Loucy (cell line): ENCODE measurements around the gene DNAJB13.

Experiments used
- H2AFZ ChIP-seq: fragments of 200-600 bp; sonication (generic); 2 replicates; pipeline ENCODE4 v1.6.0; 2016; ENCODE audit warnings: antibody characterized with exemption, mild to moderate bottlenecking, low read length, moderate library complexity
- H3F3A ChIP-seq: fragments of 200-600 bp; 2 replicates; pipeline ENCODE4 v1.6.0; 2016; ENCODE audit warnings: antibody characterized with exemption, low read depth, mild to moderate bottlenecking
- H3K27me3 ChIP-seq: fragments of 200-600 bp; sonication (generic); 2 replicates; pipeline ENCODE4 v1.6.1; 2014; ENCODE audit warnings: low read length, mild to moderate bottlenecking; ENCODE audit not compliant: insufficient read depth, poor library complexity, severe bottlenecking
- H3K36me3 ChIP-seq: fragments of 200-600 bp; sonication (generic); 2 replicates; pipeline ENCODE4 v1.6.1; 2016; ENCODE audit warnings: low read length; ENCODE audit not compliant: insufficient read depth
- H3K4me1 ChIP-seq: fragments of 200-600 bp; sonication (generic); 2 replicates; pipeline ENCODE4 v1.5.1; 2014; ENCODE audit warnings: low read length, mild to moderate bottlenecking; ENCODE audit not compliant: insufficient read depth, poor library complexity, severe bottlenecking
- H3K4me2 ChIP-seq: fragments of 200-600 bp; sonication (generic); 2 replicates; pipeline ENCODE4 v1.6.0; 2014; ENCODE audit warnings: antibody characterized with exemption, low read length, low read depth, mild to moderate bottlenecking; ENCODE audit not compliant: poor library complexity, severe bottlenecking
- H3K4me3 ChIP-seq: fragments of 200-600 bp; sonication (generic); 2 replicates; pipeline ENCODE4 v1.5.1; 2014; ENCODE audit warnings: low read length, mild to moderate bottlenecking, mixed read lengths; ENCODE audit not compliant: poor library complexity, severe bottlenecking
- H3K79me2 ChIP-seq: fragments of 200-600 bp; sonication (generic); 2 replicates; pipeline ENCODE4 v1.6.1; 2014; ENCODE audit warnings: low read length; ENCODE audit not compliant: insufficient read depth
- H3K9ac ChIP-seq: fragments of 200-600 bp; sonication (generic); 2 replicates; pipeline ENCODE4 v1.6.0; 2014; ENCODE audit warnings: mild to moderate bottlenecking, low read depth, low read length, moderate library complexity; ENCODE audit not compliant: poor library complexity, severe bottlenecking
- H3K9me2 ChIP-seq: fragments of 200-600 bp; sonication (generic); replicated peaks from 2 replicates; pipeline ENCODE4 v1.6.1; 2016; ENCODE audit warnings: low read depth, low read length, mixed read lengths
- H3K9me3 ChIP-seq: fragments of 200-600 bp; sonication (generic); 2 replicates; pipeline ENCODE4 v1.6.1; 2014; ENCODE audit warnings: mild to moderate bottlenecking, antibody characterized with exemption, low read length, low read depth; ENCODE audit not compliant: insufficient read depth
- H4K20me1 ChIP-seq: fragments of 200-600 bp; sonication (generic); 2 replicates; pipeline ENCODE4 v1.6.0; 2014; ENCODE audit warnings: antibody characterized with exemption, low read length, mild to moderate bottlenecking; ENCODE audit not compliant: insufficient read depth, poor library complexity, severe bottlenecking
- EZH2phosphoT487 ChIP-seq: fragments of 200-600 bp; IDR thresholded peaks from 2 replicates; pipeline ENCODE4 v1.6.1; 2018; ENCODE audit warnings: antibody characterized with exemption, mild to moderate bottlenecking, moderate library complexity, borderline replicate concordance
- TF ChIP-seq, protein P1 (sequence below): fragments of 200-600 bp; sonication (generic); conservative IDR thresholded peaks from 2 replicates; pipeline ENCODE4 v1.5.1; 2014; ENCODE audit warnings: mild to moderate bottlenecking, antibody characterized with exemption, low read length

The DNAJB13 gene

DNA sequence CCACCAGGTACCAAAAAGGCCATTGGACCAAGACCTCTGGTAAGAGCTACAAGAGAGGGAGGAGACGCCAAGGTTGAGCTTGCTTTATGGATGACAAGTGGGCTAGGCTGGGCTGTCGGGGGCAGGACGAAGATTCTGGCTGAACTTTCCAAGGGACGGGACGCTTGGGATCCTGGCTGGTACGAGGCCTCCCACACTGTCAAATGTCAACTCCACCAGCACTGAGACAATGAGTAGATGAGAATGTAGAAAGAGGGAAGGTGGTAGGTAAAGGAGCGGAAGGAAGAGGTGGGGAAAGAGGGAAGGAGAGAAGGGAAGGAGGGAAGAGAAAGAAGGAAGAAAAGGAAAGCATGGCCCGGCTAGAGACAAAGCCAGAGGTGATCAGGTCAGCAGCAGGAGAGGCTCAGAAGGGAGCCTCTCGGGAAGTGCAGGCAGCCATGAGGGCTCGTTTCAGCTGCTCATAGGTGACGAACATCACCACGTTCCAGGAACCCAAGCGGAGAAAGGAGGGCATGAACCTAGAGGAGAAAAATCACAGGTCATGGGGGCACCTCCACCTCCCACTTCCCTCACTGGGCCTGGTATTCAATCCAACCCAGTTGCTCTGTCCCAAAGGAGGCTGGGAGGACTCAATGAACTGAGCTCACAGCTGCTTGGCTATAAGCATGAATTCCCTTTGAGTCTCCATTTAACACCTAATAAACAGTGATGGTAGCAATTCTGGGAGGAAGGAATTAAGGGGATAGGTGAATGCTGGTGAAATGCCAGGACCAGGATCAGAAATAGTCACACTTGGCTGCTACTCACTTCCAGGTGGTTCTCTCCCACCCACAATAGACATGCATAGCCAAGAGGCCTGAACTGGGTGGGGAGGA lies 24.0 kb downstream of the DNAJB13 start:
- H4K20me1 ChIP-seq: peaks cover 48% of the 10 kb centered on the region

DNA sequence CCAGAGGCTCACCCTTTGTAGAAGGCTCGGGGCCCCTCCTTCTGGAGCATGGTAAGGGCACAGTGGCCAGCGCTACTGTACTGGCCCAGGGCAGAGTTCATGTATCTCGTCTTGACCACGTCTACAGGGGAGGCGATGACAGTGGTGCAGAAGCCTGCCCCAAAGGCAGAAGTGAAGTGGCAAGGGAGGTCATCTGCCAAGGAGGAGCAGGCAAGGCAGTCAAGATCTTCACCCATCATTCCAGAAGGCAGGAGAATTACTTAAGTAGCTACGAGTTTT lies 24.6 kb downstream of the DNAJB13 start:
- Histone ChIP-seq H2AFZ (no peak overlapping the region), H3F3A (peaks cover 10% of the 10 kb centered on the region; the same call in 1 of the 2 replicates), H3K27me3 (no peaks in the 10 kb centered on the region), H3K79me2 (peaks cover 43% of the 10 kb centered on the region), H3K4me1 (peaks cover 43% of the 10 kb centered on the region), H3K9ac (no peak overlapping the region), H3K36me3 (peaks cover 47% of the 10 kb centered on the region; the same call in 1 of the 2 replicates), H4K20me1 (peaks cover 51% of the 10 kb centered on the region), H3K9me2 (no peaks in the 10 kb centered on the region), H3K9me3 (no peaks in the 10 kb centered on the region), H3K4me2 (peak overlapping the region; percentile 14), H3K4me3 (no peak overlapping the region)
- TF ChIP-seq, protein P1, sequence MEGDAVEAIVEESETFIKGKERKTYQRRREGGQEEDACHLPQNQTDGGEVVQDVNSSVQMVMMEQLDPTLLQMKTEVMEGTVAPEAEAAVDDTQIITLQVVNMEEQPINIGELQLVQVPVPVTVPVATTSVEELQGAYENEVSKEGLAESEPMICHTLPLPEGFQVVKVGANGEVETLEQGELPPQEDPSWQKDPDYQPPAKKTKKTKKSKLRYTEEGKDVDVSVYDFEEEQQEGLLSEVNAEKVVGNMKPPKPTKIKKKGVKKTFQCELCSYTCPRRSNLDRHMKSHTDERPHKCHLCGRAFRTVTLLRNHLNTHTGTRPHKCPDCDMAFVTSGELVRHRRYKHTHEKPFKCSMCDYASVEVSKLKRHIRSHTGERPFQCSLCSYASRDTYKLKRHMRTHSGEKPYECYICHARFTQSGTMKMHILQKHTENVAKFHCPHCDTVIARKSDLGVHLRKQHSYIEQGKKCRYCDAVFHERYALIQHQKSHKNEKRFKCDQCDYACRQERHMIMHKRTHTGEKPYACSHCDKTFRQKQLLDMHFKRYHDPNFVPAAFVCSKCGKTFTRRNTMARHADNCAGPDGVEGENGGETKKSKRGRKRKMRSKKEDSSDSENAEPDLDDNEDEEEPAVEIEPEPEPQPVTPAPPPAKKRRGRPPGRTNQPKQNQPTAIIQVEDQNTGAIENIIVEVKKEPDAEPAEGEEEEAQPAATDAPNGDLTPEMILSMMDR: no peak
- no peak for TF ChIP-seq EZH2phosphoT487

More for the DNA sequence above, 24.0 kb downstream of the DNAJB13 start:
- H3K79me2 ChIP-seq: peaks cover 37% of the 10 kb centered on the region
- no peaks in the 10 kb centered on the region for H3K9me3 ChIP-seq
- no peak overlapping the region for H3K9ac ChIP-seq
- peaks cover 47% of the 10 kb centered on the region; the same call in 1 of the 2 replicates for H3K36me3 ChIP-seq
- H3F3A ChIP-seq: 0 out of 2 replicates have a peak, but pooled peaks cover 9% of the 10 kb centered on the region
- no peak overlapping the region for H3K4me3 ChIP-seq
- no peaks in the 10 kb centered on the region for H3K9me2 ChIP-seq
- H3K4me1 ChIP-seq: peaks cover 45% of the 10 kb centered on the region
- no peaks in the 10 kb centered on the region for H3K27me3 ChIP-seq
- peak overlapping the region; percentile 33 for H3K4me2 ChIP-seq
- TF ChIP-seq EZH2phosphoT487: no peak
- TF ChIP-seq, protein P1: no peak
- no peak overlapping the region for H2AFZ ChIP-seq

DNA sequence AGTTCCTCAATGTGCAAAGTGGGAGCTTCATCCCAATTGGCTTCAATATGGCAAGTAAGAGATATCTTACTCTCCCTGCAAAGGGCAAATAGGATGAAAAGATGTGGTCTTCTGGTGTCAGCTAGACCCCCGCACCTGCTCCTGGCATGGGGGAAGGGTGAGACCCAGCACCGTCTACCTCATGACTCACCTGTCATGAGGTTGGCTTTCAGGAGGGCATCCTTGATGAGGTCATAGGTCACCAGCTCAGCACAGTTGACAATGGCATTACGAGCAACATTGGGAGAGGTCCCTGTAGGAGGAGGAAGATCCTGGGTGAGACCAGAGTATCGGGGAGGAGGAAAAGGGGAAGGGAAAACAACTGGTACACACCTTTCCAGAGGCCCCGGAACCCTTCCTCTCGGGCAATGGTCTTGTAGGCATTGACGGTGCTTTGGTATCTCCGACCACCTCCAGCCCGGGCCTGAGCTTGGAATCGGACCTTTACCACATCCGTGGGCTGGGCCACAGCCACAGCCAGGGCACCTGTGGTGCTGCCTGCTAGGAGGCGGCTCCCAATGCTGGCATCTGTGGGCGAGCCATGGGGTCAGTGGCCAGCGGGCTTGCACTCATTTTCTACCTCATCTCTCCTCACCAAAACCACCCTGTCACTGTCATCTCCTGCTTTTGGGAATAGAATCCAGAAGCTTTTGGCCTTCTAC lies 25.8 kb downstream of the DNAJB13 start:
- peaks cover 62% of the 10 kb centered on the region for H4K20me1 ChIP-seq

More for the DNA sequence above, 25.8 kb downstream of the DNAJB13 start:
- Histone ChIP-seq H3K79me2 (peaks cover 55% of the 10 kb centered on the region), H3K4me1 (peaks cover 53% of the 10 kb centered on the region), H3K4me2 (peak overlapping the region; percentile 92), H3K4me3 (no peak overlapping the region), H3K36me3 (peaks cover 47% of the 10 kb centered on the region; the same call in 1 of the 2 replicates), H3K9me3 (no peaks in the 10 kb centered on the region), H3K27me3 (no peaks in the 10 kb centered on the region), H2AFZ (no peak overlapping the region), H3K9me2 (no peaks in the 10 kb centered on the region), H3F3A (peaks cover 14% of the 10 kb centered on the region; the same call in 1 of the 2 replicates), H3K9ac (no peak overlapping the region)
- TF ChIP-seq EZH2phosphoT487: no peak
- TF ChIP-seq, protein P1: no peak
